Measurements from ENCODE around the gene MTERF1. TPM values are rescaled to one million over a fixed set of nuclear protein-coding genes. Genes with fewer than 3 reads are reported as not detected.
"Not testable (repeated sequence)": the region's sequence is repeated elsewhere in the genome, so short reads cannot be mapped to it uniquely, and the experiment has no call there.

MTERF1 gene
- total RNA-seq, 1 donor from 2014 or later: 10.5 TPM

GRCh38 chr7:91898240-91898992 lies 17.9 kb upstream of the MTERF1 start:
- TF ChIP-seq, protein P1, sequence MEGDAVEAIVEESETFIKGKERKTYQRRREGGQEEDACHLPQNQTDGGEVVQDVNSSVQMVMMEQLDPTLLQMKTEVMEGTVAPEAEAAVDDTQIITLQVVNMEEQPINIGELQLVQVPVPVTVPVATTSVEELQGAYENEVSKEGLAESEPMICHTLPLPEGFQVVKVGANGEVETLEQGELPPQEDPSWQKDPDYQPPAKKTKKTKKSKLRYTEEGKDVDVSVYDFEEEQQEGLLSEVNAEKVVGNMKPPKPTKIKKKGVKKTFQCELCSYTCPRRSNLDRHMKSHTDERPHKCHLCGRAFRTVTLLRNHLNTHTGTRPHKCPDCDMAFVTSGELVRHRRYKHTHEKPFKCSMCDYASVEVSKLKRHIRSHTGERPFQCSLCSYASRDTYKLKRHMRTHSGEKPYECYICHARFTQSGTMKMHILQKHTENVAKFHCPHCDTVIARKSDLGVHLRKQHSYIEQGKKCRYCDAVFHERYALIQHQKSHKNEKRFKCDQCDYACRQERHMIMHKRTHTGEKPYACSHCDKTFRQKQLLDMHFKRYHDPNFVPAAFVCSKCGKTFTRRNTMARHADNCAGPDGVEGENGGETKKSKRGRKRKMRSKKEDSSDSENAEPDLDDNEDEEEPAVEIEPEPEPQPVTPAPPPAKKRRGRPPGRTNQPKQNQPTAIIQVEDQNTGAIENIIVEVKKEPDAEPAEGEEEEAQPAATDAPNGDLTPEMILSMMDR (IDR thresholded peaks at IDR 0.05; ENCODE audit: insufficient read depth, low read length, poor library complexity, severe bottlenecking): no peak
- H3K27me3 ChIP-seq (ENCODE audit: control insufficient read depth, insufficient read depth, low read length): no peaks in the 10 kb centered on the region
- no peak for DNase-seq (ENCODE audit: low read depth)
- H3K36me3 ChIP-seq (ENCODE audit: control insufficient read depth, insufficient read depth, low read length): no peaks in the 10 kb centered on the region
- no peak overlapping the region for H3K4me3 ChIP-seq (ENCODE audit: low read depth, low read length)

- Histone ChIP-seq H3K36me3 (ENCODE audit: control insufficient read depth, insufficient read depth, low read length) (no peaks in the 10 kb centered on the region), H3K4me3 (ENCODE audit: low read depth, low read length) (no peak overlapping the region), H3K27me3 (ENCODE audit: control insufficient read depth, insufficient read depth, low read length) (no peaks in the 10 kb centered on the region)
- TF ChIP-seq, protein P1 (IDR thresholded peaks at IDR 0.05; ENCODE audit: insufficient read depth, low read length, poor library complexity, severe bottlenecking): no peak
- no peak for DNase-seq (ENCODE audit: low read depth)
Measured at GRCh38 chr7:91894781-91895480, 14.4 kb upstream of the MTERF1 start.

DNA sequence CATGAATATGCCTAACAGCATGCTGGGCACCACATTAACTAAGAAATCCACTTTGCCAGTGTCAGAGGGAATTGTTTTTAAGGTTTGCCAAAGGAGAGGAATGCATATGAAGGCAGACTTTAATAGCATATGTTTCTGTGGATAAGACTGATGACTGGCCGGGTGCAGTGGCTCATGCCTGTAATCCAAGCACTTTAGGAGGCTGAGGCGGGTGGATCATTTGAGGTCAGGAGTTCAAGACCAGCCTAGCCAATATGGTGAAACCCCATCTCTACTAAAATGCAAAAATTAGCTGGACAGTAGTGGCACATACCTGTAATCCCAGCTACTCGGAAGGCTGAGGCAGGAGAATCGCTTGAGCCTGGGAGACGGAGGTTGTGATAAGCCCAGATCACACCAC lies 13.2 kb upstream of the MTERF1 start:
- H3K36me3 ChIP-seq (ENCODE audit: control insufficient read depth, insufficient read depth, low read length); H3K27me3 ChIP-seq (ENCODE audit: control insufficient read depth, insufficient read depth, low read length); DNase-seq (ENCODE audit: low read depth); H3K4me3 ChIP-seq (ENCODE audit: low read depth, low read length): not testable (repeated sequence)

DNA sequence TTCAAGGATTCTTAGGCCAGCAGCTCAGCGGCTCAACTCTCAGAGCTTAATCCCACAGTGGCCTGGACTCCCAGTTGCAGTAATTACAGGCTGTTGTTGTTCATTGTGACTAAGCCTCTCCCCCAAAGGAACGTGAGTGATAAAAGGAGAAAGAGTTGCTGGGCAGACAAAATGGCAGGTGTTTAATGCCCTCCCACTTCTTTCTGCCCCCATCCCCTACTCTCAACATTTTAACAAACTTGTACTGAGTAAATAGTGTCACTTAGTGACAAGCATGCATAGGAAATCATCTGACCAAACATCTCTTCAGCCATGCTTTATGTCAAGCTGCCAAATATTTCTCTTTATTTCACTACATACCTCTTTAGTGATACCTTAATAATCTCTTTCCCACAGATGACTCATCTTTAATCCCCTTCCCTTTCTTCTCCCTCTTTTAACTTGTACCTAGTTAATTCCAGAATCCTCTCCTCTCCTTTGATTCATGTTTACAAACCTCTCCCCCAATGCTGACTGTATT lies 12.4 kb upstream of the MTERF1 start:
- H3K27me3 ChIP-seq (ENCODE audit: control insufficient read depth, insufficient read depth, low read length): no peaks in the 10 kb centered on the region
- H3K36me3 ChIP-seq (ENCODE audit: control insufficient read depth, insufficient read depth, low read length): no peaks in the 10 kb centered on the region
- TF ChIP-seq, protein P1 (IDR thresholded peaks at IDR 0.05; ENCODE audit: insufficient read depth, low read length, poor library complexity, severe bottlenecking): no peak
- no peak overlapping the region for H3K4me3 ChIP-seq (ENCODE audit: low read depth, low read length)
- no peak for DNase-seq (ENCODE audit: low read depth)

- no peak for DNase-seq (ENCODE audit: low read depth)
- TF ChIP-seq, protein P1 (IDR thresholded peaks at IDR 0.05; ENCODE audit: insufficient read depth, low read length, poor library complexity, severe bottlenecking): no peak
- no peak overlapping the region for H3K4me3 ChIP-seq (ENCODE audit: low read depth, low read length)
- H3K27me3 ChIP-seq (ENCODE audit: control insufficient read depth, insufficient read depth, low read length): no peaks in the 10 kb centered on the region
- no peaks in the 10 kb centered on the region for H3K36me3 ChIP-seq (ENCODE audit: control insufficient read depth, insufficient read depth, low read length)
Measured at GRCh38 chr7:91892099-91892705, 11.7 kb upstream of the MTERF1 start.

DNA sequence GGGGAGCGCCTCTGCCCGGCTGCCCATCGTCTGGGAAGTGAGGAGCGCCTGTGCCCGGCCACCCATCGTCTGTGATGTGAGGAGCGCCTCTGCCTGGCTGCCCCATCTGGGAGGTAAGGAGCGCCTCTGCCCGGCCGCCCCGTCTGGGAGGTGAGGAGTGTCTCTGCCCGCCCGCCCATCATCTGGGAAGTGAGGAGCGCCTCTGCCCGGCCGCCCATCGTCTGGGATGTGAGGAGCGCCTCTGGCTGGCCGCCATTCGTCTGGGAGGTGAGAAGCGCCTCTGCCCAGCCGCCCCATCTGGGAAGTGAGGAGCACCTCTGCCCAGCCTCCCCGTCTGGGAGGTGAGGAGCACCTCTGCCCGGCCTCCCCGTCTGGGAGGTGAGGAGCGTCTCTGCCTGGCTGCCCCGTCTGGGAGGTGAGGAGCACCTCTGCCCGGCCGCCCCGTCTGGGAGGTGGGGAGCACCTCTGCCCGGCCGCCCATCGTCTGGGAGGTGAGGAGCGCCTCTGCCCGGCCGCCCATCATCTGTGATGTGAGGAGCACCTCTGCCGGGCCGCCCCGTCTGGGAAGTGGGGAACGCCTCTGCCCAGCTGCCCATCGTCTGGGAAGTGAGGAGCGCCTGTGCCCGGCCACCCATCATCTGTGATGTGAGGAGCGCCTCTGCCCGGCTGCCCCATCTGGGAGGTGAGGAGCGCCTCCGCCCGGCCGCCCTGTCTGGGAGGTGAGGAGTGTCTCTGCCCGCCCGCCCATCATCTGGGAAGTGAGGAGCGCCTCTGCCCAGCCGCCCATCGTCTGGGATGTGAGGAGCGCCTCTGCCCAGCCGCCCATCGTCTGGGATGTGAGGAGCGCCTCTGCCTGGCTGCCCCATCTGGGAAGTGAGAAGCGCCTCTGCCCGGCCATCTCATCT lies 8.0 kb upstream of the MTERF1 start:
- H3K36me3 ChIP-seq (ENCODE audit: control insufficient read depth, insufficient read depth, low read length); H3K27me3 ChIP-seq (ENCODE audit: control insufficient read depth, insufficient read depth, low read length); DNase-seq (ENCODE audit: low read depth); H3K4me3 ChIP-seq (ENCODE audit: low read depth, low read length): not testable (repeated sequence)

DNA sequence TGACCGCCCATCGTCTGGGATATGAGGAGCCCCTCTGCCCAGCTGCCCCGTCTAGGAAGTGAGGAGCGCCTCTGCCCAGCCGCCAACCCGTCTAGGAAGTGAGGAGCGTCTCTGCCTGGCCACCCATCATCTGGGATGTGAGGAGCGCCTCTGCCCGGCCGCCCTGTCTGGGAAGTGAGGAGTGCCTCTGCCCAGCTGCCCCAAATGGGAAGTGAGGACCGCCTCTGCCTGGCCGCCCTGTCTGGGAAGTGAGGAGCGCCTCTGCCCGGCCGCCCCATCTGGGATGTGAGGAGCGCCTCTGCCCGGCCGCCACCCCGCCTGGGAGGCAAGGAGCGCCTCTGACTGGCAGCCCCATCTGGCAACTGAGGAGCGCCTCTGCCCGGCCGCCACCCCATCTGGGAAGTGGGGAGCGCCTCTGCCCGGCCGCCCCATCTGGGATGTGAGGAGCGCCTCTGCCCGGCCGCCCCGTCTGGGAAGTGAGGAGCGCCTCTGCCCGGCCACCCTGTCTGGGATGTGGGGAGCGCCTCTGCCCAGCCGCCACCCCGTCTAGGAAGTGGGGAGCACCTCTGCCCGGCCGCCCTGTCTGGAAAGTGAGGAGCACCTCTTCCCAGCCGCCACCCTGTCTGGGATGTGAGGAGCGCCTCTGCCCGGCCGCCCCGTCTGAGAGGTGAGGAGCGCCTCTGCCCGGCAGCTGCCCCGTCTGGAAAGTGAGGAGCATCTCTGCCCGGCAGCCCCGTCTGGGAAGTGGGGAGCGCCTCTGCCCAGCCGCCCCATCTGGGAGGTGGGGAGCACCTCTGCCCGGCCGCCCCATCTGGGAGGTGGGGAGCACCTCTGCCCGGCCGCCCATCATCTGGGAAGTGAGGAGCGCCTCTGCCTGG lies 7.1 kb upstream of the MTERF1 start:
- DNase-seq (ENCODE audit: low read depth); H3K4me3 ChIP-seq (ENCODE audit: low read depth, low read length); H3K27me3 ChIP-seq (ENCODE audit: control insufficient read depth, insufficient read depth, low read length); H3K36me3 ChIP-seq (ENCODE audit: control insufficient read depth, insufficient read depth, low read length): not testable (repeated sequence)

All from kidney epithelial cell (primary cell).